ENCODE data around the gene SLC49A4. TPM values are rescaled to one million over a fixed set of nuclear protein-coding genes. Genes with fewer than 3 reads are reported as not detected.
A peak's percentile ranks its signal among the peaks of the same experiment; 100 is the strongest.

SLC49A4 gene
- total RNA-seq, 6 donors from 2014 or later, result 13.9 to 22.8 (median 20.7) TPM

DNA sequence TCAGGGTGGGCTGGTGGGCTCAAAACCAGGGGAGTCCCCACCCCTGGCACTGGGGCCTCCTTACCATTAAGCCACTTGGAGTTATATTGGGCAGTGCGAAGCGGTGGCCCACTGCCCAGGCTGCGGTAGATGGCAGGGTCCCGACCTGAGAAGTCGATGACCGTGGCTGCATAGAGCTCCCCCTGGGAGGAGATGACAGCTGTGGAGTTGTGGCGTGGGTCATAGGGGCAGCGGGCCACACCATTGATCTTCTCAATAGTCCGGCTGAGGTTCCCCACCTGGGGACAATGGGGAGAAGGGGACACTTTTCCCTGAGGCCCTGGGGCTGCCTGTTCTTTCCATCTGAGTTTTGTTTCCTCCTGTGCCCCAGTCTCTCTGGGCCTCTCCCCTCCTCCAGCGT is 132.9 kb downstream of the SLC49A4 start:
- no peak overlapping the region for H3K27ac ChIP-seq
- 95 to 97% methylated on average over 10 of the region's 10 CpGs for WGBS, 2 donors
- peak in 1 of 2 donors; percentile 44 for DNase-seq
- H3K36me3 ChIP-seq, result no peaks in the 10 kb centered on the region
- no peaks in the 10 kb centered on the region for H3K4me1 ChIP-seq
- H3K4me3 ChIP-seq, result no peak overlapping the region
- peaks cover 0 to 3% (median 0%) of the 10 kb centered on the region in 4 donors for H3K27me3 ChIP-seq
- H3K9me3 ChIP-seq, result no peaks in the 10 kb centered on the region
- TF ChIP-seq POLR2A (IDR thresholded peaks at IDR 0.05), result no peak
- TF ChIP-seq, protein P1, sequence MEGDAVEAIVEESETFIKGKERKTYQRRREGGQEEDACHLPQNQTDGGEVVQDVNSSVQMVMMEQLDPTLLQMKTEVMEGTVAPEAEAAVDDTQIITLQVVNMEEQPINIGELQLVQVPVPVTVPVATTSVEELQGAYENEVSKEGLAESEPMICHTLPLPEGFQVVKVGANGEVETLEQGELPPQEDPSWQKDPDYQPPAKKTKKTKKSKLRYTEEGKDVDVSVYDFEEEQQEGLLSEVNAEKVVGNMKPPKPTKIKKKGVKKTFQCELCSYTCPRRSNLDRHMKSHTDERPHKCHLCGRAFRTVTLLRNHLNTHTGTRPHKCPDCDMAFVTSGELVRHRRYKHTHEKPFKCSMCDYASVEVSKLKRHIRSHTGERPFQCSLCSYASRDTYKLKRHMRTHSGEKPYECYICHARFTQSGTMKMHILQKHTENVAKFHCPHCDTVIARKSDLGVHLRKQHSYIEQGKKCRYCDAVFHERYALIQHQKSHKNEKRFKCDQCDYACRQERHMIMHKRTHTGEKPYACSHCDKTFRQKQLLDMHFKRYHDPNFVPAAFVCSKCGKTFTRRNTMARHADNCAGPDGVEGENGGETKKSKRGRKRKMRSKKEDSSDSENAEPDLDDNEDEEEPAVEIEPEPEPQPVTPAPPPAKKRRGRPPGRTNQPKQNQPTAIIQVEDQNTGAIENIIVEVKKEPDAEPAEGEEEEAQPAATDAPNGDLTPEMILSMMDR (IDR thresholded peaks at IDR 0.05), result no peak
- ATAC-seq (ENCODE audit: low FRiP score in 2 of 2), result no peak

DNA sequence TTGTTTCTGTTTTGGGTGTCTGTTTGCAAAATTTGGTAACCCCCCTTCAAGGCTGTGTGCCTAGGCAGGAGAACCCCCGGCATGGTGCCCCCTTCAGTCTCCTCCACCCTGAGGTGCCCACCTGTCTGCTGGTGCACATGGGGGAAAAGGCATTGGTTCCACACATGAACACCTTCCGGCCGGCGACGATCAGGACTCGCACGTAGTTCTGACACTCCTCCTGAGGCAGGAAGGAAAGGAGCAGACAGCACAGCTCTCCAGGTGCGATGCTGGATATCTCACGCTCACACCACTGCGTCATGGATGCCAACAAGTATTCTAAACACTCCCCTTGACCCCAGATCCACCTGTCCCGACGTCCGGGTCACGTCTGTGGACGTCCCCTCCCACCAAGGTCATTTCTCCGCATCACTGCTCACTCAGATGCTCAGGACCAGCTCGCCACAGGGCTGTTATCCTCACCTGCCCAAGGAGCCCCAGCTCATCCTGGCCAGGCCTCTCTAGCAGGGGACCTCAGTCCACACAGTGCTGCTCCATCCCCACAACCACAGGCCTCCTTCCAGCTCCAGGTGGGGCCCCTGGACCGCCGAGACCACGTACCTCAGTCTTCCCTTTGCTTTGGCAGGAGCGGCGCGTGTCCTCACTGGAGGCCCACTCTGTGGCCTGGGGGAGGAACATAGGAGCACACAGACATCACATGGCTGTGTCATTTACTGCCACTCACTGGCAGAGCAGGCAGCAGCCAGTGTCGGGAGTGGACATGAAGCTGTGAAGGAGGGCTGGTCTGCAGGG is 133.7 kb downstream of the SLC49A4 start:
- WGBS, 2 donors, result 90 to 92% methylated on average over 24 of the region's 24 CpGs
- peak in 1 of 2 donors; percentile 55 for DNase-seq

DNA sequence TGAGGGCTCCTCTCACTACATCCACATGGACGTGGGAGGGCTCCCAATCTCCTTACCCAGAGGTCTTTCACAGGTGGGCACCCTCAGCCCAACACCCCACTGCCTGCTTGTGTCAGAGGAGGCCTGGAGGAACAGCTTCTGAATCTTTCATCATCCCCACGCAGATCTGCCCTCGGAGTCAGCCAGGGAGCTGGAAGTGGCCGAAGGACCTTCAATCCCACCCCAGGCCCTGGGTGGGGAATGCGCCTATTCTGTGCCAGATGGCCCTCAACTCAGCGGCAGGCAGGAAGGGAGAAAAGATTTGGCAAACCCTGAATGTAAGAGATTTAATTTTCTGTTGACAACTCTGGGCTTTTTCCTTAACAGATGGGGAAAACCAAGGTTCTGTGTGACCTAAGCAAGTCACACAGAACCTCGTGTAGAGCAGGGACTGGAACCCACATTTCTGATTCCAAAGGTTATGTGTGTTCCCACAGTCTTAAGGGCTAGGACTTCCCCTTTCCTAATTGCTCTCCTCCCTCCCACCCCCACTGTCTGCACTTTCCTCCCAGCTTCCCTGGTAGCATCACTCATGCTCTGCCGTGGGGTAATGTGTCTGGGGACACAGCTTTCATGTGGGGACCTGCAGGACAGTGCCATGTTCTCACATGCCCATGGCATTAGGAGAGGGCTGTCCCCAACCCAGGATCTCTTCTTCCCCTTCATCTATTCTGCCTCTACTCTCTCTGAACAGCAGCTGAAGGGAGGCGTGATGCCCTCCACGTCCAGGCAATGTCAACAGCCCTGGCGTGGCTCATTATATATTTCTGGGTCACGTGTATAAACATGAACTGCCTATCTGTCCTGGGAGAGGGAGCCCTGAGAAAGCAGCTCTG is 134.6 kb downstream of the SLC49A4 start:
- Histone ChIP-seq H3K4me1 (no peaks in the 10 kb centered on the region), H3K9me3 (no peaks in the 10 kb centered on the region), H3K4me3 (no peak overlapping the region), H3K27me3 (no peaks in the 10 kb centered on the region), H3K27ac (no peak overlapping the region), H3K36me3 (no peaks in the 10 kb centered on the region)
- DNase-seq (no peak), ATAC-seq (ENCODE audit: low FRiP score in 2 of 2) (no peak)
- WGBS, 2 donors, result 63 to 69% methylated on average over 12 of the region's 12 CpGs
- TF ChIP-seq, protein P1 (IDR thresholded peaks at IDR 0.05), result no peak
- TF ChIP-seq POLR2AphosphoS5 (IDR thresholded peaks at IDR 0.05), result no peak
- TF ChIP-seq EP300 (IDR thresholded peaks at IDR 0.05), result no peak

More for the DNA sequence above, 133.7 kb downstream of the SLC49A4 start:
- H3K4me1 ChIP-seq, result no peaks in the 10 kb centered on the region
- no peaks in the 10 kb centered on the region for H3K27me3 ChIP-seq
- H3K27ac ChIP-seq, result no peak overlapping the region
- TF ChIP-seq POLR2AphosphoS5 (IDR thresholded peaks at IDR 0.05), result no peak
- TF ChIP-seq EP300 (IDR thresholded peaks at IDR 0.05), result no peak
- H3K36me3 ChIP-seq, result no peaks in the 10 kb centered on the region
- no peaks in the 10 kb centered on the region for H3K9me3 ChIP-seq
- ATAC-seq (ENCODE audit: low FRiP score in 2 of 2), result peak in 1 of 2 donors; percentile 12
- no peak overlapping the region for H3K4me3 ChIP-seq

DNA sequence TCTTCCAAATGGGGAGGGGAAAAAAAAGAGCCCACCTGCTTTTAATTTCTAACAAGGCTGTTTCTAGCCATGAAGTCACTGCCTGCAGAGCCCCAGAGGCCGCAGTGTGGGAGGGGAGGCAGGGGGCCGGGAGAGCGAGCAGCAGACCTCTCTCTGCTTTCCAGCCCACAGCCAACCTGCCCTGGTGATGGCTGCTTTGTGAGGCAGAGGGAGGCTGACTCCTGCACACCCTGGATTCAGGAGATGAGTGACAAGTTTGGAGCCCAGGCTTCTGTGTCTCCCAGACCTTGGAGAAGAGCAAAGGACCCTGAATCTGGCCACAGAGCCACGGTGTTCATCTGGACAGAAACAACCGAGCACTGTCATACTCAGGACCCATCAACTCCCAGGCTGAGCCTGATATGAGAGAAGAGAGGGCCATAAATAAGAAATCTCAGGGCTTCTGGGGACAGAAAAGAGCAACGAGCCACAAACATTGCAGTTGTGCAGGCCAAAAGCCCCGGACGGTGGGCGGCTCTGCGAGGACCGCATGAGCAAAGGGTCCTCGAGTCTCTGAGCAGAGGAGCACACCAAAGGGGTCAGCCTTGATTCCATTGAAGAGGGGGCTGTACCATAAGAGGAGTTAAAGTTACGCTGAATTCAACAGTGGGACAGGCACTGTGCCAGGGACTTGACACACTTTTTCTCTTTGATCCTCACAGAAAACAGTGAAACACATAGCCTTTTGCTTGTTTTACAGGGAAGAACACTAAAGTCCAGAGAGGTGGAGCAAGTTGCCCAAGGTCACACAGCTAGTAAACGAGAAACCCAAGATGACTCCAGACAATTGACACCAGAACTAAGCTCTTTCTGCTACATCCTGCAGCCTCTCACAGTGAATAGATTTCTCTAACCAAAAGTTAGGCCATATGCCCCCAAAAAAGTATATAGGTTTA is 135.5 kb downstream of the SLC49A4 start:
- Histone ChIP-seq H3K4me3 (no peak overlapping the region), H3K27ac (no peak overlapping the region), H3K27me3 (no peaks in the 10 kb centered on the region), H3K36me3 (no peaks in the 10 kb centered on the region), H3K9me3 (no peaks in the 10 kb centered on the region), H3K4me1 (no peaks in the 10 kb centered on the region)
- DNase-seq (peak in 1 of 2 donors; percentile 66), ATAC-seq (ENCODE audit: low FRiP score in 2 of 2) (no peak)
- 79 to 84% methylated on average over 11 to 14 of the region's 14 CpGs for WGBS, 2 donors
- TF ChIP-seq POLR2A (IDR thresholded peaks at IDR 0.05) (no peak), POLR2AphosphoS5 (IDR thresholded peaks at IDR 0.05) (no peak), EP300 (IDR thresholded peaks at IDR 0.05) (no peak)
- TF ChIP-seq, protein P1 (IDR thresholded peaks at IDR 0.05), result no peak

Other genes starting within 250 kb of the SLC49A4 start
- 10 to 100 TPM; 49.2 to 70.8 (median 58.0) TPM for gene PARP9, start 230.8 kb upstream of the SLC49A4 start, total RNA-seq
- gene DTX3L, start 230.7 kb upstream of the SLC49A4 start, total RNA-seq, result 10 to 100 TPM; 24.3 to 66.4 (median 51.8) TPM
- gene PARP15, start 217.4 kb upstream of the SLC49A4 start, total RNA-seq, result 10 to 100 TPM in 4 of 6 donors, 1 to 10 TPM in 2; 7.0 to 30.4 (median 12.3) TPM
- gene PARP14, start 114.2 kb upstream of the SLC49A4 start, total RNA-seq, result 100 to 1,000 TPM in 5 of 6 donors, 10 to 100 TPM in 1; 99.3 to 376 (median 182) TPM
- gene HSPBAP1, start 1.2 kb upstream of the SLC49A4 start, total RNA-seq, result 10 to 100 TPM in 5 of 6 donors, 1 to 10 TPM in 1; 6.8 to 36.4 (median 13.9) TPM
- gene SEMA5B, start 232.7 kb downstream of the SLC49A4 start, total RNA-seq, result under 1 TPM in 4 of 6 donors, not detected in 2; 0.33 to 0.71 (median 0.65) TPM

Measured in upper lobe of left lung (tissue), 6 donors.